Measurements from ENCODE around the gene DUOX1.

The DUOX1 gene

GRCh38 chr15:45089712-45090373 lies 40.0 kb upstream of the DUOX1 start:
- CTCF ChIA-PET = no interaction called here
- H3K36me3 ChIP-seq (ENCODE audit: control insufficient read depth in 4 of 4, insufficient read depth in 4 of 4, low read length in 3 of 4) = no peaks in the 10 kb centered on the region
- no peak overlapping the region for H3K27ac ChIP-seq (ENCODE audit: insufficient read depth in 1 of 2, low read depth in 1 of 2, low read length in 2 of 2, poor library complexity in 1 of 2, severe bottlenecking in 2 of 2)
- no peaks in the 10 kb centered on the region for H3K9me3 ChIP-seq (ENCODE audit: control extremely low read depth in 1 of 5, control insufficient read depth in 4 of 5, insufficient read depth in 2 of 5, low read depth in 1 of 5, low read length in 4 of 5)
- H3K27me3 ChIP-seq (replicated peaks in 2 of 5; ENCODE audit: control insufficient read depth in 4 of 5, insufficient read depth in 5 of 5, low read length in 4 of 5) = peaks cover 0 to 10% (median 0%) of the 10 kb centered on the region in 5 experiments
- WGBS (ENCODE audit: insufficient coverage) = 71% methylated on average over 1 of the region's 3 CpGs
- H3K4me3 ChIP-seq (ENCODE audit: control insufficient read depth in 1 of 7, extremely low read depth in 1 of 7, insufficient read depth in 4 of 7, low read depth in 2 of 7, low read length in 6 of 7) = no peak overlapping the region
- POLR2A ChIA-PET = no interaction called here
- DNase-seq = peak in 1 of 3 donors; percentile 40
- no peaks in the 10 kb centered on the region for H3K4me1 ChIP-seq (ENCODE audit: control extremely low read depth in 1 of 4, control insufficient read depth in 4 of 4, insufficient read depth in 4 of 4, low read length in 3 of 4)

GRCh38 chr15:45091161-45091560 lies 38.6 kb upstream of the DUOX1 start:
- WGBS (ENCODE audit: insufficient coverage) = 74% methylated on average over 7 of the region's 7 CpGs
- H3K27me3 ChIP-seq (replicated peaks in 2 of 5; ENCODE audit: control insufficient read depth in 4 of 5, insufficient read depth in 5 of 5, low read length in 4 of 5) = peaks cover 0 to 10% (median 0%) of the 10 kb centered on the region in 5 experiments
- no peak for DNase-seq
- POLR2A ChIA-PET = no interaction called here
- CTCF ChIA-PET = no interaction called here
- no peak overlapping the region for H3K27ac ChIP-seq (ENCODE audit: insufficient read depth in 1 of 2, low read depth in 1 of 2, low read length in 2 of 2, poor library complexity in 1 of 2, severe bottlenecking in 2 of 2)
- H3K9me3 ChIP-seq (ENCODE audit: control extremely low read depth in 1 of 5, control insufficient read depth in 4 of 5, insufficient read depth in 2 of 5, low read depth in 1 of 5, low read length in 4 of 5) = no peaks in the 10 kb centered on the region
- H3K4me3 ChIP-seq (ENCODE audit: control insufficient read depth in 1 of 7, extremely low read depth in 1 of 7, insufficient read depth in 4 of 7, low read depth in 2 of 7, low read length in 6 of 7) = no peak overlapping the region
- no peaks in the 10 kb centered on the region for H3K36me3 ChIP-seq (ENCODE audit: control insufficient read depth in 4 of 4, insufficient read depth in 4 of 4, low read length in 3 of 4)
- no peaks in the 10 kb centered on the region for H3K4me1 ChIP-seq (ENCODE audit: control extremely low read depth in 1 of 4, control insufficient read depth in 4 of 4, insufficient read depth in 4 of 4, low read length in 3 of 4)

DNA sequence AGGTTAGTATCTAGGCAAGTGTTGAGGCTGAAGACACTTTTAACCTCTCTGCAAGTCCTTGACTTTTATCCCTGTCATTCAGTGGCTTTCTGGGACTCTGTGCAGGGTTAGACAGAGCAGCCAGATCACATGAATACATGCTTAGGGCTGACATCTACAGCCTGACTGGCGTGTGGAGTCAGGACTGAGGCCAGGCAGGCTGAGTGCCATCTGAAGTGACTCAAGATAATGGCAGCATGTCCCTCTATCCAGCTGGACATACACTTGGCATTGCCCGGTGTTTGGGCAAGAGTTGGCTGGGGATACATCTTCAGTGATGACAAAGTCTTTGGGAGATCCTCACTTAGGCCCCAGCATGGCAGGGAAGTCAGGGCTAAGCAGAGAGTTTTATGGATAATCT lies 38.2 kb upstream of the DUOX1 start:
- H3K27ac ChIP-seq (ENCODE audit: insufficient read depth in 1 of 2, low read depth in 1 of 2, low read length in 2 of 2, poor library complexity in 1 of 2, severe bottlenecking in 2 of 2) = no peak overlapping the region
- POLR2A ChIA-PET = no interaction called here
- no peak for DNase-seq
- WGBS (ENCODE audit: insufficient coverage) = 100% methylated on average over 2 of the region's 2 CpGs
- H3K9me3 ChIP-seq (ENCODE audit: control extremely low read depth in 1 of 5, control insufficient read depth in 4 of 5, insufficient read depth in 2 of 5, low read depth in 1 of 5, low read length in 4 of 5) = no peaks in the 10 kb centered on the region
- CTCF ChIA-PET = no interaction called here
- H3K36me3 ChIP-seq (ENCODE audit: control insufficient read depth in 4 of 4, insufficient read depth in 4 of 4, low read length in 3 of 4) = no peaks in the 10 kb centered on the region
- no peak overlapping the region for H3K4me3 ChIP-seq (ENCODE audit: control insufficient read depth in 1 of 7, extremely low read depth in 1 of 7, insufficient read depth in 4 of 7, low read depth in 2 of 7, low read length in 6 of 7)
- no peaks in the 10 kb centered on the region for H3K4me1 ChIP-seq (ENCODE audit: control extremely low read depth in 1 of 4, control insufficient read depth in 4 of 4, insufficient read depth in 4 of 4, low read length in 3 of 4)
- H3K27me3 ChIP-seq (replicated peaks in 2 of 5; ENCODE audit: control insufficient read depth in 4 of 5, insufficient read depth in 5 of 5, low read length in 4 of 5) = peaks cover 0 to 10% (median 0%) of the 10 kb centered on the region in 5 experiments

DNA sequence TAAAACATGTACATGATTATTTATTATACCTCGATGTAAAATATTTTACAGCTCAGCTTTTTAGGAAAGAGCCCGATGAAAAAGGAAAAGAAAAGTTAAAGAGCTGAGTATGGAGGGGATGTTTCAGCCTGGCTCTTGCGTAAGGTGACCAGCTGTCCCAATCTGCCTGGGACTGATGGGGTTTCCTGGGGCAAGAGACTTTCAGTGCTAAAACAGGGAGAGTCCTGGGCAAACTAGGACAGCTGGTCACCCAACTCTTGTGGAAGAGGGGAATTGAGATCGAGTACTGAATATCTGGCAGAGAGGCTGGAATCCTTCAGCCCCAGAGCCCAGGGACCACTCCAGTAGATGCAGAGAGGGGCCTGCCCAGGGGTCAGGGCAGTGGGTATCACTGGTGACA lies 36.8 kb upstream of the DUOX1 start:
- ChIA-PET CTCF (interaction anchor here (1.2 kb wide), 1 partner anchor 13 kb away, joined by 3 read pairs; no protein-coding TSS in a partner anchor), POLR2A (no interaction called here)
- no peaks in the 10 kb centered on the region for H3K4me1 ChIP-seq (ENCODE audit: control extremely low read depth in 1 of 4, control insufficient read depth in 4 of 4, insufficient read depth in 4 of 4, low read length in 3 of 4)
- H3K27me3 ChIP-seq (replicated peaks in 2 of 5; ENCODE audit: control insufficient read depth in 4 of 5, insufficient read depth in 5 of 5, low read length in 4 of 5) = peaks cover 0 to 10% (median 0%) of the 10 kb centered on the region in 5 experiments
- H3K4me3 ChIP-seq (ENCODE audit: control insufficient read depth in 1 of 7, extremely low read depth in 1 of 7, insufficient read depth in 4 of 7, low read depth in 2 of 7, low read length in 6 of 7) = no peak overlapping the region
- H3K9me3 ChIP-seq (ENCODE audit: control extremely low read depth in 1 of 5, control insufficient read depth in 4 of 5, insufficient read depth in 2 of 5, low read depth in 1 of 5, low read length in 4 of 5) = no peaks in the 10 kb centered on the region
- no peak overlapping the region for H3K27ac ChIP-seq (ENCODE audit: insufficient read depth in 1 of 2, low read depth in 1 of 2, low read length in 2 of 2, poor library complexity in 1 of 2, severe bottlenecking in 2 of 2)
- 100% methylated on average over 4 of the region's 4 CpGs for WGBS (ENCODE audit: insufficient coverage)
- H3K36me3 ChIP-seq (ENCODE audit: control insufficient read depth in 4 of 4, insufficient read depth in 4 of 4, low read length in 3 of 4) = no peaks in the 10 kb centered on the region
- no peak for DNase-seq

- Histone ChIP-seq H3K4me1 (ENCODE audit: control extremely low read depth in 1 of 4, control insufficient read depth in 4 of 4, insufficient read depth in 4 of 4, low read length in 3 of 4) (no peaks in the 10 kb centered on the region), H3K27me3 (replicated peaks in 2 of 5; ENCODE audit: control insufficient read depth in 4 of 5, insufficient read depth in 5 of 5, low read length in 4 of 5) (peaks cover 0 to 7% (median 0%) of the 10 kb centered on the region in 5 experiments), H3K9me3 (ENCODE audit: control extremely low read depth in 1 of 5, control insufficient read depth in 4 of 5, insufficient read depth in 2 of 5, low read depth in 1 of 5, low read length in 4 of 5) (no peaks in the 10 kb centered on the region), H3K4me3 (ENCODE audit: control insufficient read depth in 1 of 7, extremely low read depth in 1 of 7, insufficient read depth in 4 of 7, low read depth in 2 of 7, low read length in 6 of 7) (no peak overlapping the region), H3K36me3 (ENCODE audit: control insufficient read depth in 4 of 4, insufficient read depth in 4 of 4, low read length in 3 of 4) (no peaks in the 10 kb centered on the region), H3K27ac (ENCODE audit: insufficient read depth in 1 of 2, low read depth in 1 of 2, low read length in 2 of 2, poor library complexity in 1 of 2, severe bottlenecking in 2 of 2) (no peak overlapping the region)
- ChIA-PET CTCF (interaction anchor here (1.2 kb wide), 1 partner anchor 12 kb away, joined by 3 read pairs; no protein-coding TSS in a partner anchor), POLR2A (no interaction called here)
- WGBS (ENCODE audit: insufficient coverage) = 96% methylated on average over 6 of the region's 11 CpGs
- DNase-seq = no peak
Observed at GRCh38 chr15:45093622-45094357, 36.0 kb upstream of the DUOX1 start.

GRCh38 chr15:45094358-45094730 lies 35.5 kb upstream of the DUOX1 start:
- 93% methylated on average over 9 of the region's 9 CpGs for WGBS (ENCODE audit: insufficient coverage)
- Histone ChIP-seq H3K27me3 (replicated peaks in 2 of 5; ENCODE audit: control insufficient read depth in 4 of 5, insufficient read depth in 5 of 5, low read length in 4 of 5) (peaks cover 0 to 4% (median 0%) of the 10 kb centered on the region in 5 experiments), H3K4me3 (ENCODE audit: control insufficient read depth in 1 of 7, extremely low read depth in 1 of 7, insufficient read depth in 4 of 7, low read depth in 2 of 7, low read length in 6 of 7) (no peak overlapping the region), H3K4me1 (ENCODE audit: control extremely low read depth in 1 of 4, control insufficient read depth in 4 of 4, insufficient read depth in 4 of 4, low read length in 3 of 4) (no peaks in the 10 kb centered on the region), H3K27ac (ENCODE audit: insufficient read depth in 1 of 2, low read depth in 1 of 2, low read length in 2 of 2, poor library complexity in 1 of 2, severe bottlenecking in 2 of 2) (no peak overlapping the region), H3K9me3 (ENCODE audit: control extremely low read depth in 1 of 5, control insufficient read depth in 4 of 5, insufficient read depth in 2 of 5, low read depth in 1 of 5, low read length in 4 of 5) (no peaks in the 10 kb centered on the region), H3K36me3 (ENCODE audit: control insufficient read depth in 4 of 4, insufficient read depth in 4 of 4, low read length in 3 of 4) (no peaks in the 10 kb centered on the region)
- no peak for DNase-seq
- ChIA-PET POLR2A (no interaction called here), CTCF (no interaction called here)

GRCh38 chr15:45095661-45096060 lies 34.1 kb upstream of the DUOX1 start:
- WGBS (ENCODE audit: insufficient coverage) = 97% methylated on average over 11 of the region's 11 CpGs
- no peaks in the 10 kb centered on the region for H3K9me3 ChIP-seq (ENCODE audit: control extremely low read depth in 1 of 5, control insufficient read depth in 4 of 5, insufficient read depth in 2 of 5, low read depth in 1 of 5, low read length in 4 of 5)
- DNase-seq = no peak
- H3K4me3 ChIP-seq (ENCODE audit: control insufficient read depth in 1 of 7, extremely low read depth in 1 of 7, insufficient read depth in 4 of 7, low read depth in 2 of 7, low read length in 6 of 7) = no peak overlapping the region
- H3K36me3 ChIP-seq (ENCODE audit: control insufficient read depth in 4 of 4, insufficient read depth in 4 of 4, low read length in 3 of 4) = no peaks in the 10 kb centered on the region
- no peaks in the 10 kb centered on the region for H3K4me1 ChIP-seq (ENCODE audit: control extremely low read depth in 1 of 4, control insufficient read depth in 4 of 4, insufficient read depth in 4 of 4, low read length in 3 of 4)
- no peak overlapping the region for H3K27ac ChIP-seq (ENCODE audit: insufficient read depth in 1 of 2, low read depth in 1 of 2, low read length in 2 of 2, poor library complexity in 1 of 2, severe bottlenecking in 2 of 2)
- CTCF ChIA-PET = interaction anchor here (3.5 kb wide), 1 partner anchor 23 kb away, joined by 10 read pairs; no protein-coding TSS in a partner anchor
- POLR2A ChIA-PET = no interaction called here
- peaks cover 0 to 4% (median 3%) of the 10 kb centered on the region in 5 experiments for H3K27me3 ChIP-seq (replicated peaks in 2 of 5; ENCODE audit: control insufficient read depth in 4 of 5, insufficient read depth in 5 of 5, low read length in 4 of 5)

Measured in common myeloid progenitor, CD34-positive (primary cell).